ENCODE measurements around the gene NRP2.

NRP2 gene

GRCh38 chr2:205806143-205806905 is 124.0 kb downstream of the NRP2 start:
- Histone ChIP-seq H3K27ac (no peak overlapping the region), H3K4me1 (ENCODE audit: control insufficient read depth in 1 of 2, insufficient read depth in 1 of 2, low read depth in 1 of 2, low read length in 1 of 2) (no peaks in the 10 kb centered on the region), H3K4me3 (ENCODE audit: low read depth in 1 of 2, low read length in 1 of 2) (no peak overlapping the region), H3K36me3 (no peaks in the 10 kb centered on the region), H3K9me3 (no peaks in the 10 kb centered on the region), H3K27me3 (peaks cover 6% of the 10 kb centered on the region)
- TF ChIP-seq CTCF (IDR thresholded peaks at IDR 0.05): no peak

GRCh38 chr2:205807229-205807628 is 124.9 kb downstream of the NRP2 start:
- no peaks in the 10 kb centered on the region for H3K4me1 ChIP-seq (ENCODE audit: control insufficient read depth in 1 of 2, insufficient read depth in 1 of 2, low read depth in 1 of 2, low read length in 1 of 2)
- H3K4me3 ChIP-seq (ENCODE audit: low read depth in 1 of 2, low read length in 1 of 2): no peak overlapping the region
- TF ChIP-seq CTCF (IDR thresholded peaks at IDR 0.05): no peak
- H3K9me3 ChIP-seq: no peaks in the 10 kb centered on the region
- peaks cover 6% of the 10 kb centered on the region for H3K27me3 ChIP-seq
- H3K27ac ChIP-seq: no peak overlapping the region
- H3K36me3 ChIP-seq: no peaks in the 10 kb centered on the region

GRCh38 chr2:205807758-205808157 is 125.5 kb downstream of the NRP2 start:
- Histone ChIP-seq H3K9me3 (no peaks in the 10 kb centered on the region), H3K4me3 (ENCODE audit: low read depth in 1 of 2, low read length in 1 of 2) (no peak overlapping the region), H3K27me3 (peaks cover 3% of the 10 kb centered on the region), H3K36me3 (no peaks in the 10 kb centered on the region), H3K4me1 (ENCODE audit: control insufficient read depth in 1 of 2, insufficient read depth in 1 of 2, low read depth in 1 of 2, low read length in 1 of 2) (no peaks in the 10 kb centered on the region), H3K27ac (no peak overlapping the region)
- TF ChIP-seq CTCF (IDR thresholded peaks at IDR 0.05): no peak

- TF ChIP-seq CTCF (IDR thresholded peaks at IDR 0.05): no peak
- Histone ChIP-seq H3K9me3 (no peaks in the 10 kb centered on the region), H3K4me1 (ENCODE audit: control insufficient read depth in 1 of 2, insufficient read depth in 1 of 2, low read depth in 1 of 2, low read length in 1 of 2) (no peaks in the 10 kb centered on the region)
These were observed 126.3 kb downstream of the NRP2 start for GRCh38 chr2:205808486-205809121.

GRCh38 chr2:205811387-205811786 is 129.1 kb downstream of the NRP2 start:
- Histone ChIP-seq H3K4me3 (ENCODE audit: low read depth in 1 of 2, low read length in 1 of 2) (no peak overlapping the region), H3K27me3 (no peaks in the 10 kb centered on the region), H3K27ac (no peak overlapping the region), H3K36me3 (no peaks in the 10 kb centered on the region), H3K4me1 (ENCODE audit: control insufficient read depth in 1 of 2, insufficient read depth in 1 of 2, low read depth in 1 of 2, low read length in 1 of 2) (no peaks in the 10 kb centered on the region), H3K9me3 (no peaks in the 10 kb centered on the region)
- TF ChIP-seq CTCF (IDR thresholded peaks at IDR 0.05): no peak

More at GRCh38 chr2:205808486-205809121, 126.3 kb downstream of the NRP2 start:
- Histone ChIP-seq H3K36me3 (no peaks in the 10 kb centered on the region), H3K27ac (no peak overlapping the region), H3K4me3 (ENCODE audit: low read depth in 1 of 2, low read length in 1 of 2) (no peak overlapping the region), H3K27me3 (no peaks in the 10 kb centered on the region)
